OCI-LY3 (cell line): ENCODE results near the gene EFNB3.

Source experiments
- H2AFZ ChIP-seq: fragments of 200-600, 300-600 bp; shearing (Covaris generic); 2 replicates; pipeline ENCODE4 v1.6.0; 2014; ENCODE audit warnings: antibody characterized with exemption, low read depth, low read length
- H3K27ac ChIP-seq: fragments of 200-600, 300-600 bp; sonication (generic); 2 replicates; pipeline ENCODE4 v1.5.1; 2014; ENCODE audit warnings: mild to moderate bottlenecking, low read length, moderate library complexity, mixed read lengths
- H3K27me3 ChIP-seq: fragments of 200-600, 300-600 bp; sonication (generic); 2 replicates; pipeline ENCODE4 v1.6.1; 2014; ENCODE audit warnings: low read depth, low read length, mixed read lengths
- H3K36me3 ChIP-seq: fragments of 200-600, 300-600 bp; sonication (generic); replicated peaks from 2 replicates; pipeline ENCODE3; 2014; ENCODE audit warnings: low read depth, low read length, mixed read lengths
- H3K4me1 ChIP-seq: fragments of 300-600, 200-600 bp; sonication (generic); 2 replicates; pipeline ENCODE4 v1.6.1; 2014; ENCODE audit warnings: low read length, mixed read lengths
- H3K4me2 ChIP-seq: fragments of 200-600, 300-600 bp; sonication (generic); 2 replicates; pipeline ENCODE4 v1.6.1; 2014; ENCODE audit warnings: low read length, mixed read lengths
- H3K4me3 ChIP-seq: fragments of 300-600, 200-600 bp; sonication (generic); 2 replicates; pipeline ENCODE4 v1.5.1; 2014; ENCODE audit warnings: antibody characterized with exemption, mild to moderate bottlenecking, low read length, moderate library complexity
- H3K79me2 ChIP-seq: fragments of 300-600, 200-600 bp; shearing (Covaris generic); 2 replicates; pipeline ENCODE4 v1.6.1; 2014; ENCODE audit warnings: mild to moderate bottlenecking, low read length, mixed read lengths
- H3K9ac ChIP-seq: fragments of 300-600, 200-600 bp; shearing (Covaris generic); 2 replicates; pipeline ENCODE4 v1.6.0; 2014; ENCODE audit warnings: mild to moderate bottlenecking, low read length, moderate library complexity
- H3K9me3 ChIP-seq: fragments of 200-600, 300-600 bp; shearing (Covaris generic); 2 replicates; pipeline ENCODE4 v1.6.1; 2014; ENCODE audit warnings: low read length, mixed read lengths; ENCODE audit not compliant: insufficient read depth
- H4K20me1 ChIP-seq: fragments of 200-600, 300-600 bp; sonication (generic); 2 replicates; pipeline ENCODE4 v1.6.1; 2016; ENCODE audit warnings: low read length, mixed read lengths; ENCODE audit not compliant: insufficient read depth
- EZH2phosphoT487 ChIP-seq: fragments of 200-600 bp; shearing (Covaris generic); IDR thresholded peaks from 2 replicates; pipeline ENCODE4 v1.6.1; 2018; ENCODE audit warnings: antibody characterized with exemption, mixed run types, low read depth
- TF ChIP-seq, protein P1 (sequence below): fragments of 200-600, 300-600 bp; sonication (generic); IDR thresholded peaks from 2 replicates; pipeline ENCODE4 v1.5.1; 2014; ENCODE audit warnings: antibody characterized with exemption, low read length, low read depth

EFNB3 gene

DNA sequence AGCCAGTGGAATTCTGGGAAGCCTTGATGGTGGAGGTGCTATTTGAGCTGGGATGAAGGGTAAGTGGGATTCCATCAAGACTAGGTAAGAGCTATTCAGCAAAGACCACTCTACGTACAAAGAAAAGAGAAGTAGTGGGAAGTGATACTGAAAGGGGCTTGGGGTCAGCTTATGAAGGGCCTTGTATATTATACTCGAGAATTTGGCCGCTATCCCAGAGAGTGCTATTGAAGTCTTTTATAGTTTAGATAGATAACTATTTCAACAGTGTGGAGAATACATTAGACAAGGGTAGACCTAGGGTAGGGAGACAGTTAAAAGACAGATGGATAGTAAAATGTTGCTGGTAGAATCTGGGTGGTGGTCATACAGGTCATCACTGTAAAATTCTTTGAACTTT lies 22.9 kb downstream of the EFNB3 start:
- TF ChIP-seq EZH2phosphoT487, result no peak
- TF ChIP-seq, protein P1, sequence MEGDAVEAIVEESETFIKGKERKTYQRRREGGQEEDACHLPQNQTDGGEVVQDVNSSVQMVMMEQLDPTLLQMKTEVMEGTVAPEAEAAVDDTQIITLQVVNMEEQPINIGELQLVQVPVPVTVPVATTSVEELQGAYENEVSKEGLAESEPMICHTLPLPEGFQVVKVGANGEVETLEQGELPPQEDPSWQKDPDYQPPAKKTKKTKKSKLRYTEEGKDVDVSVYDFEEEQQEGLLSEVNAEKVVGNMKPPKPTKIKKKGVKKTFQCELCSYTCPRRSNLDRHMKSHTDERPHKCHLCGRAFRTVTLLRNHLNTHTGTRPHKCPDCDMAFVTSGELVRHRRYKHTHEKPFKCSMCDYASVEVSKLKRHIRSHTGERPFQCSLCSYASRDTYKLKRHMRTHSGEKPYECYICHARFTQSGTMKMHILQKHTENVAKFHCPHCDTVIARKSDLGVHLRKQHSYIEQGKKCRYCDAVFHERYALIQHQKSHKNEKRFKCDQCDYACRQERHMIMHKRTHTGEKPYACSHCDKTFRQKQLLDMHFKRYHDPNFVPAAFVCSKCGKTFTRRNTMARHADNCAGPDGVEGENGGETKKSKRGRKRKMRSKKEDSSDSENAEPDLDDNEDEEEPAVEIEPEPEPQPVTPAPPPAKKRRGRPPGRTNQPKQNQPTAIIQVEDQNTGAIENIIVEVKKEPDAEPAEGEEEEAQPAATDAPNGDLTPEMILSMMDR, result no peak
- H3K4me2 ChIP-seq, result no peak overlapping the region
- H3K4me3 ChIP-seq, result no peak overlapping the region
- no peaks in the 10 kb centered on the region for H3K79me2 ChIP-seq
- no peak overlapping the region for H2AFZ ChIP-seq
- H3K9me3 ChIP-seq, result no peaks in the 10 kb centered on the region
- peaks cover 4% of the 10 kb centered on the region; the same call in 1 of the 2 replicates for H3K4me1 ChIP-seq
- H3K36me3 ChIP-seq, result no peaks in the 10 kb centered on the region
- H3K9ac ChIP-seq, result no peak overlapping the region
- no peak overlapping the region for H3K27ac ChIP-seq
- no peaks in the 10 kb centered on the region for H4K20me1 ChIP-seq
- H3K27me3 ChIP-seq, result peaks cover 8% of the 10 kb centered on the region

DNA sequence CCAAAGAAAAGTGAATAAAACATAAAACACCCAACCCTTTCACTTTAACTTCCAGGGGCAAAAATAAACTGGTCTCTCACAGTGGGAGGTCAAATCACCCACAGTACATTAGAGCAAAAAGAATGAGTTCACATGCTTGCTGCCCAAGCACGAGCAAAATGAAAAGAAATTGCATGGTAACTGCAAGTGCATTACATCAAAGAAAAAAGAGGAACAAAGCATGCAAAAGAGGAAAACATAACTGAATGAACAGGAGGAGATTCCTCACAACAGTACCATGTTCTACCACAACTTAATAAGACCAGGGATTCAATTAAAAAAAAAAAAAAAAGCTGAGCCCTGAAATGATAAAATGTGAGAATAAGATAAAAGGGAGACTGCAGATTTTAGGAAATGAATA lies 24.8 kb downstream of the EFNB3 start:
- Histone ChIP-seq H3K36me3 (no peaks in the 10 kb centered on the region), H3K27ac (no peak overlapping the region), H3K27me3 (no peaks in the 10 kb centered on the region), H3K4me3 (no peak overlapping the region), H3K4me1 (peaks cover 4% of the 10 kb centered on the region; the same call in 1 of the 2 replicates), H2AFZ (no peak overlapping the region), H4K20me1 (no peaks in the 10 kb centered on the region), H3K9ac (no peak overlapping the region), H3K79me2 (no peaks in the 10 kb centered on the region), H3K9me3 (no peaks in the 10 kb centered on the region), H3K4me2 (no peak overlapping the region)
- TF ChIP-seq, protein P1, result no peak
- no peak for TF ChIP-seq EZH2phosphoT487

DNA sequence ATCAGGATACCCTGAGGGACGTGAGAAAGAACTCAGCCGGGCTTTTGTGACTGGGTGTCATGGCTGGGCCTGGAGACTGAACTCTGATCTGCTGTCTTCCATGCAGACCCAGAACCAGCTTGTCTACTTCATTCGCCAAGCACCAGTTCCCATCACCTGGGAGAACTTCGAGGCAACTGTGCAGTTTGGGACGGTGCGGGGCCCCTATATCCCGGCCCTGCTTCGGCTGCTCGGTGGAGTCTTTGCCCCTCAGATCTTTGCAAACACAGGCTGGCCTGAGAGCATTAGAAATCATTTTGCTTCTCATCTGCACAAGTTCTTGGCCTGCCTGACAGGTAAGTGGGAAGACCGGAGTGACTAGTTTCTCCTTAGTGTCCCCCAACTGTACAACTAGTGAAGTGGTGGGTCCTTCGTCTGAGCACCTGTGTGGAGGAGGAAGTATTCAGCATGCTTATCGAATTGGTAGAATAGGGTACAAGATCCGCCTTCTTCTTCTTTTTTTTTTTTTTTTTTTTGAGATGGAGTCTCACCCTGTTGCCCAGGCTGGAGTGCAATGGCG lies 28.1 kb downstream of the EFNB3 start:
- no peak overlapping the region for H3K27ac ChIP-seq
- H3K9ac ChIP-seq, result no peak overlapping the region
- H3K27me3 ChIP-seq, result no peaks in the 10 kb centered on the region
- no peak overlapping the region for H2AFZ ChIP-seq
- TF ChIP-seq EZH2phosphoT487, result no peak
- TF ChIP-seq, protein P1, result no peak
- H3K4me3 ChIP-seq, result no peak overlapping the region
- H3K79me2 ChIP-seq, result no peaks in the 10 kb centered on the region
- H4K20me1 ChIP-seq, result no peaks in the 10 kb centered on the region
- H3K4me1 ChIP-seq, result peaks cover 4% of the 10 kb centered on the region; the same call in 1 of the 2 replicates
- no peak overlapping the region for H3K4me2 ChIP-seq
- H3K36me3 ChIP-seq, result no peaks in the 10 kb centered on the region
- H3K9me3 ChIP-seq, result no peaks in the 10 kb centered on the region

DNA sequence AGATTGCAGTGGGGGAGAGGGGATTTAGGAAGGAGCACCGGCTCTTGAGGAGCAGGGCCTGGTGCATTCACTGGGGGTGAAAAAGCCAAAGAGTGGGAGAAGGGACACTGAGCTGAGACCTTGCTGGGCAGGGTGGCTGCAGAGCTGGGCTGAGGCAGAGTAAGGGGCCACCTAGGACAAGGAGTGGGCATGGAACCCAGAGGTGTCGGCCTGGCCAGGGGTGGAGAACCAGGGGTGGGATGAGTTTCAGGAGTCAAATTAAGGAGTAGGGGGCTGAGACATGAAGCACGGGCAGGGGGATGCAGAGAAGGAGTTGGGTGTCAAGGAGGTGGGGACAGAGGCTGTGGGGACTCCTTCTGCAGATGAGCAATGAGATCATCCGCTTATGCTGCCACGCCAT lies 32.6 kb downstream of the EFNB3 start:
- TF ChIP-seq, protein P1, result no peak
- TF ChIP-seq EZH2phosphoT487, result no peak

More for the DNA sequence above, 32.6 kb downstream of the EFNB3 start:
- no peaks in the 10 kb centered on the region for H3K9me3 ChIP-seq
- no peak overlapping the region for H3K9ac ChIP-seq
- no peak overlapping the region for H2AFZ ChIP-seq
- no peaks in the 10 kb centered on the region for H3K79me2 ChIP-seq
- no peaks in the 10 kb centered on the region for H3K27me3 ChIP-seq
- H3K4me1 ChIP-seq, result no peaks in the 10 kb centered on the region
- H3K4me3 ChIP-seq, result no peak overlapping the region
- no peak overlapping the region for H3K27ac ChIP-seq
- H3K4me2 ChIP-seq, result no peak overlapping the region
- no peaks in the 10 kb centered on the region for H3K36me3 ChIP-seq
- H4K20me1 ChIP-seq, result no peaks in the 10 kb centered on the region
